ENCODE measurements around the gene KLHDC2. TPM values are rescaled to one million over a fixed set of nuclear protein-coding genes. Genes with fewer than 3 reads are reported as not detected.

Gene KLHDC2
- total RNA-seq, 1 experiment from 2014 or later, result 24.5 TPM

GRCh38 chr14:49828640-49829039, 60.7 kb downstream of the KLHDC2 start:
- Histone ChIP-seq H3K4me3 (ENCODE audit: low read depth in 2 of 2, low read length in 2 of 2) (no peak overlapping the region), H3K9me3 (ENCODE audit: control insufficient read depth, insufficient read depth, low read depth, low read length) (no peaks in the 10 kb centered on the region), H3K27ac (ENCODE audit: low read length) (no peak overlapping the region), H3K27me3 (ENCODE audit: control insufficient read depth, insufficient read depth, low read length) (no peaks in the 10 kb centered on the region), H3K36me3 (ENCODE audit: control insufficient read depth, insufficient read depth, low read length) (peaks cover 32% of the 10 kb centered on the region), H3K4me1 (ENCODE audit: control insufficient read depth, insufficient read depth, low read length) (no peaks in the 10 kb centered on the region)
- no TSS peak for BruUV-seq (replicated peaks)
- in situ Hi-C loops (cut with HindIII; ENCODE audit: low pct_unique_long_range_greater_than_20kb, low sequenced_read_pairs), result no loop called here
- ChIA-PET CTCF (no interaction called here), POLR2A (no interaction called here)
- no peak for ATAC-seq
- TF ChIP-seq REST (IDR thresholded peaks at IDR 0.05; ENCODE audit: insufficient read depth in 1 of 2, low read depth in 2 of 2, low read length in 1 of 2) (no peak), TCF7L2 (IDR thresholded peaks at IDR 0.05; ENCODE audit: low read depth, low read length) (no peak), SIN3A (IDR thresholded peaks at IDR 0.05; ENCODE audit: borderline replicate concordance, insufficient read depth, low read depth, low read length) (no peak)
- intact Hi-C loops (cut with micrococcal nuclease; ENCODE audit: unreplicated experiment), result no loop called here
- no peak for DNase-seq (ENCODE audit: low read depth, low spot score)

Other genes with a start within 250 kb of the KLHDC2 start
- gene RPS29, start 181.8 kb upstream of the KLHDC2 start, total RNA-seq (2021; ENCODE audit: unreplicated experiment), result 866 TPM
- 23.3 TPM for gene LRR1, start 169.2 kb upstream of the KLHDC2 start, total RNA-seq (2021; ENCODE audit: unreplicated experiment)
- gene RPL36AL, start 147.5 kb upstream of the KLHDC2 start, total RNA-seq (2021; ENCODE audit: unreplicated experiment), result 136 TPM
- 51.4 TPM for gene MGAT2, start 147.4 kb upstream of the KLHDC2 start, total RNA-seq (2021; ENCODE audit: unreplicated experiment)
- 8.2 TPM for gene DNAAF2, start 132.9 kb upstream of the KLHDC2 start, total RNA-seq (2021; ENCODE audit: unreplicated experiment)
- gene POLE2, start 79.9 kb upstream of the KLHDC2 start, total RNA-seq (2021; ENCODE audit: unreplicated experiment), result 17.4 TPM
- gene KLHDC1, start 75.0 kb upstream of the KLHDC2 start, total RNA-seq (2021; ENCODE audit: unreplicated experiment), result 1.3 TPM
- 38.3 TPM for gene NEMF, start 84.6 kb downstream of the KLHDC2 start, total RNA-seq (2021; ENCODE audit: unreplicated experiment)
- 63.2 TPM for gene ARF6, start 124.9 kb downstream of the KLHDC2 start, total RNA-seq (2021; ENCODE audit: unreplicated experiment)

Data from Panc1 (cell line).